BJ (cell line): ENCODE data around the gene TIMM23. TPM values are rescaled to one million over a fixed set of nuclear protein-coding genes. Genes with fewer than 3 reads are reported as not detected.
"Not testable (repeated sequence)": the region's sequence is repeated elsewhere in the genome, so short reads cannot be mapped to it uniquely, and the experiment has no call there.

Experiments
- CTCF ChIA-PET: fragments of 350-600 bp; formaldehyde crosslinking; extraction: SDS; loops from one replicate; lab custom pipeline; 2021; ENCODE audit warnings: antibody characterized with exemption, inconsistent platforms; lab: Yijun Ruan, JAX
- POLR2A ChIA-PET: fragments of 300-600 bp; sonication (Branson Sonifier 250); formaldehyde crosslinking; extraction: SDS; loops from one replicate; lab custom pipeline; 2021; ENCODE audit warnings: antibody characterized with exemption; lab: Charles Lee
- DNase-seq: peaks from one replicate; pipeline ENCODE4 v3.0.0-alpha.2; 2011; ENCODE audit warnings: low read depth
- H3K27me3 ChIP-seq: 2 replicates; pipeline ENCODE4 v1.6.0; 2011; ENCODE audit warnings: low read length; ENCODE audit not compliant: control insufficient read depth, insufficient read depth
- H3K36me3 ChIP-seq: 2 replicates; pipeline ENCODE4 v1.5.1; 2011; ENCODE audit warnings: low read length; ENCODE audit not compliant: control insufficient read depth, insufficient read depth
- H3K4me3 ChIP-seq: 2 replicates; pipeline ENCODE4 v1.5.1; 2011; ENCODE audit warnings: low read depth, mild to moderate bottlenecking, control low read depth, low read length
- CTCF ChIP-seq: IDR thresholded peaks from 2 replicates; pipeline ENCODE4 v1.5.1; 2011; ENCODE audit warnings: low read depth, mild to moderate bottlenecking, control low read depth, inconsistent platforms, low read length, moderate library complexity; ENCODE audit not compliant: insufficient read depth
- polyA plus RNA-seq: library from polyadenylated mRNA; depleted of rRNA; stranded (reverse); fragments of >200 nt; gene quantifications from 2 replicates; pipeline ENCODE4 v1.2.3, GENCODE V29; 2011

TIMM23 gene
- polyA plus RNA-seq, 1 experiment = 52.5 TPM

DNA sequence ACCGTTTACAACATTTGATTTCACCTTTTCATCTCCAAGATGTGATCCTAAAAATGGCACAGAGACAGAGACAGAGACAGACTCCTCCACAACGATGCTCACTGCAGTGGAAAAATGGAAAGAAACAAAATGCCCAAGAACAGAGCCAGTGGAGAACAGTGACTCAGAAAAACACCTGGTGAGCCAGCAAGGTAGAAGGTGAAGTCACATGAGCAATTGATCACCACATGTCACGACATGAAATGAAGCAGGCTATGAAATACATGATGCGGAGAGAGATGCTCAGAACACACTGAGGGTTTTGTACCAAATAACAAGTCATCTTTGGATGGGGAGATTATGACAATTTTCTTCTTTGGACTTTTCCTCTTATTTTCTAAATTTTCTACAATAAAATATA, 70.2 kb downstream of the TIMM23 start:
- H3K27me3 ChIP-seq = 0 out of 2 replicates have a peak, but pooled peaks cover 1% of the 10 kb centered on the region
- no peak for DNase-seq
- ChIA-PET CTCF (no interaction called here), POLR2A (no interaction called here)
- no peaks in the 10 kb centered on the region for H3K36me3 ChIP-seq
- TF ChIP-seq CTCF = no peak
- no peak overlapping the region for H3K4me3 ChIP-seq

GRCh38 chr10:46046261-46046660, 74.0 kb downstream of the TIMM23 start, which contains the start of gene MSMB:
Gene MSMB, minus strand, starts transcription at chr10:46046269. Its CDS starts 32 bp downstream, at chr10:46046237.
- DNase-seq = no peak
- POLR2A ChIA-PET = no interaction called here
- no peak for TF ChIP-seq CTCF
- Histone ChIP-seq H3K36me3 (no peaks in the 10 kb centered on the region), H3K27me3 (no peaks in the 10 kb centered on the region), H3K4me3 (no peak within 1 kb of the TSS)
- CTCF ChIA-PET = interaction anchor here (1.1 kb wide), 1 partner anchor 13 kb away, joined by 3 read pairs; no protein-coding TSS in a partner anchor

- Histone ChIP-seq H3K4me3 (no peak overlapping the region), H3K27me3 (peaks cover 5% of the 10 kb centered on the region; the same call in 1 of the 2 replicates), H3K36me3 (no peaks in the 10 kb centered on the region)
- no peak for TF ChIP-seq CTCF
- no peak for DNase-seq
- CTCF ChIA-PET = no interaction called here
- POLR2A ChIA-PET = no interaction called here
Measured at GRCh38 chr10:46048152-46048551, 75.9 kb downstream of the TIMM23 start.

GRCh38 chr10:46049497-46049831, 77.2 kb downstream of the TIMM23 start:
- H3K4me3 ChIP-seq, CTCF ChIA-PET, H3K36me3 ChIP-seq, DNase-seq, POLR2A ChIA-PET, H3K27me3 ChIP-seq: not testable (repeated sequence)

DNA sequence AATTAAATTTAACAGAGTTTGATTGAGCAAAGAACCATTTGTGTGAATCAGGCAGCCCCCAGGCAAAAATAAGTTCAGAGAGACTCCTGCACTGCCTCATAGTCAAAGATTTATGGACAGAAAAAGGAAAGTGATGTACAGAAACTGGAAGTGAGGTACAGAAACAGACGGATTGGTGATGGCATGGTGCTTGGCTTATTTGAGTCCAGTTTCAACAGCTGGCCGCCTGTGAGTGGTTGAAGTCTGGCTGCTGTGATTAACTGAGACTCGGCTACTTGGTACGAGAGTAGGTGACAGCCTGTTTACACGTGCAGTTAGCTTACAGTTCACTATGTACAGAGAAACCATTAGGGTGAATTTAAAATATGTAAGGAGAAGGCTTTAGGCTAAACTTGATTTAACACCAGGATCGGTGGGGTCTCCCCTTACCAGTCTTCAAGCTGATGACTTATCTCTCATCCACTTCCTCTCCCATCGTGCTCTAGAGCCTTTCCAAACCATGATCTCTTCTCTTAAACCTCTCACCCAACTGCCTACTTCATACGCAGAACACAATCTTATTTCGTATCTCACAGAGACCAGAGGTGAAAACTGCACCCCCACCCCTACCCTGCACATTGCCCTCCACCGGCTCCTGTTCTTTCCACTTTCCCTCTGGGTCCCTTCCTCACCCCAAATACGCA, 78.8 kb downstream of the TIMM23 start:
- ChIA-PET CTCF (interaction anchor here (0.7 kb wide), 1 partner anchor 17 kb away, joined by 3 read pairs; no protein-coding TSS in a partner anchor), POLR2A (no interaction called here)
- H3K36me3 ChIP-seq = no peaks in the 10 kb centered on the region
- H3K27me3 ChIP-seq = peaks cover 5% of the 10 kb centered on the region; the same call in 1 of the 2 replicates
- no peak for TF ChIP-seq CTCF
- no peak overlapping the region for H3K4me3 ChIP-seq
- no peak for DNase-seq
